Kidney (tissue), 14 donors: ENCODE measurements around the gene STX8. TPM values are rescaled to one million over a fixed set of nuclear protein-coding genes. Genes with fewer than 3 reads are reported as not detected.

ENCODE experiments used
- DNase-seq, 5 donors: peaks; one replicate each; pipeline ENCODE4 v3.0.0-alpha.2; 2013 to 2020
- FAIRE-seq: peaks from 2 replicates; lab custom pipeline; 2012; peaks lifted over from hg19 to GRCh38; lab: Jason Lieb, UNC
- H3K27ac ChIP-seq, 2 donors: one replicate each; pipeline ENCODE4 v1.7.0; 2013; ENCODE audit warnings: low read depth in 2 of 2, low read length in 2 of 2, inconsistent platforms in 1 of 2
- H3K27me3 ChIP-seq: one replicate; pipeline ENCODE4 v1.7.1; 2013; ENCODE audit warnings: low read length, inconsistent platforms; ENCODE audit not compliant: control insufficient read depth, insufficient read depth
- H3K36me3 ChIP-seq, 3 donors: one replicate each; pipeline versions ENCODE4 v1.7.0 to v1.7.1; 2013; ENCODE audit warnings: low read length in 3 of 3, control low read depth in 1 of 3, inconsistent platforms in 1 of 3; ENCODE audit not compliant: insufficient read depth in 3 of 3, control insufficient read depth in 2 of 3
- H3K4me1 ChIP-seq, 3 donors: one replicate each; pipeline versions ENCODE4 v1.7.0 to v1.7.1; 2013; ENCODE audit warnings: low read length in 3 of 3, inconsistent platforms in 1 of 3, low read depth in 1 of 3; ENCODE audit not compliant: control insufficient read depth in 2 of 3, insufficient read depth in 2 of 3
- H3K4me3 ChIP-seq, 3 donors: one replicate each; pipeline versions ENCODE4 v1.7.0 to v1.8.1; 2013; ENCODE audit warnings: low read length in 3 of 3, control low read depth in 1 of 3, inconsistent platforms in 1 of 3
- H3K9ac ChIP-seq, 3 donors: one replicate each; pipeline versions ENCODE4 v1.7.0 to v1.7.1; 2013; ENCODE audit warnings: low read length in 3 of 3, control low read depth in 1 of 3, inconsistent platforms in 1 of 3
- H3K9me3 ChIP-seq, 3 donors: one replicate each; pipeline versions ENCODE4 v1.7.0 to v1.7.1; 2013; ENCODE audit warnings: low read length in 3 of 3, control low read depth in 1 of 3, inconsistent platforms in 1 of 3; ENCODE audit not compliant: control insufficient read depth in 2 of 3, insufficient read depth in 1 of 3
- intact Hi-C: fragments of 100-400 bp; cut with DNase I; formaldehyde crosslinking; loops from one replicate; pipeline ENCODE4 v1.11.1; 2022
- polyA plus RNA-seq: library from polyadenylated mRNA; stranded (reverse); fragments of 350-450 nt; fragmentation: Illumina TruSeq; extraction: RNeasy Lipid Tissue Mini Kit (QIAGEN cat#74804); gene quantifications from one replicate; pipeline ENCODE4 v1.2.3, GENCODE V29; 2014; ENCODE audit warnings: low read depth, low replicate concordance; ENCODE audit not compliant: insufficient read depth
- total RNA-seq: library from RNA; stranded (reverse); fragmentation: NEBNext Ultra II Directional; extraction: Animal tissue kit (Norgen Biotek cat#: 25700); gene quantifications from one replicate; pipeline ENCODE4 v1.2.1, GENCODE V29; 2021
- TF ChIP-seq, protein P1 (sequence below): IDR thresholded peaks from 3 replicates; pipeline ENCODE4 v1.5.1; 2012; ENCODE audit warnings: mild to moderate bottlenecking, moderate library complexity, borderline replicate concordance; ENCODE audit not compliant: insufficient read depth; ENCODE audit errors: extremely low read depth
- donor health status: control.
- donor health status: control.
- donor health status: control.
- donor health status: control.
- donor health status: control.
- donor health status: DM: yes; HTN: yes; CAD: no.
- donor health status: Normal renal cell carcinoma (clear cell type).

STX8 gene
- total and polyA plus RNA-seq, 2 donors from 2014 or later: 67.2 to 127 TPM

- H3K9ac ChIP-seq: no peak overlapping the region
- intact Hi-C loops: no loop called here
- no peak overlapping the region for H3K4me3 ChIP-seq
- no peaks in the 10 kb centered on the region for H3K9me3 ChIP-seq
- H3K4me1 ChIP-seq: no peaks in the 10 kb centered on the region
- no peaks in the 10 kb centered on the region for H3K36me3 ChIP-seq
- H3K27ac ChIP-seq: no peak overlapping the region
- FAIRE-seq: no peak
- no peaks in the 10 kb centered on the region for H3K27me3 ChIP-seq
- TF ChIP-seq, protein P1, sequence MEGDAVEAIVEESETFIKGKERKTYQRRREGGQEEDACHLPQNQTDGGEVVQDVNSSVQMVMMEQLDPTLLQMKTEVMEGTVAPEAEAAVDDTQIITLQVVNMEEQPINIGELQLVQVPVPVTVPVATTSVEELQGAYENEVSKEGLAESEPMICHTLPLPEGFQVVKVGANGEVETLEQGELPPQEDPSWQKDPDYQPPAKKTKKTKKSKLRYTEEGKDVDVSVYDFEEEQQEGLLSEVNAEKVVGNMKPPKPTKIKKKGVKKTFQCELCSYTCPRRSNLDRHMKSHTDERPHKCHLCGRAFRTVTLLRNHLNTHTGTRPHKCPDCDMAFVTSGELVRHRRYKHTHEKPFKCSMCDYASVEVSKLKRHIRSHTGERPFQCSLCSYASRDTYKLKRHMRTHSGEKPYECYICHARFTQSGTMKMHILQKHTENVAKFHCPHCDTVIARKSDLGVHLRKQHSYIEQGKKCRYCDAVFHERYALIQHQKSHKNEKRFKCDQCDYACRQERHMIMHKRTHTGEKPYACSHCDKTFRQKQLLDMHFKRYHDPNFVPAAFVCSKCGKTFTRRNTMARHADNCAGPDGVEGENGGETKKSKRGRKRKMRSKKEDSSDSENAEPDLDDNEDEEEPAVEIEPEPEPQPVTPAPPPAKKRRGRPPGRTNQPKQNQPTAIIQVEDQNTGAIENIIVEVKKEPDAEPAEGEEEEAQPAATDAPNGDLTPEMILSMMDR: no peak
- DNase-seq: peak in 1 of 5 donors; percentile 64
These were observed 289.2 kb downstream of the STX8 start for GRCh38 chr17:9286434-9286833.

GRCh38 chr17:9285602-9286427, 289.8 kb downstream of the STX8 start:
- TF ChIP-seq, protein P1: no peak
- peak overlapping the region in 1 of 3 donors; percentile 6 for H3K4me3 ChIP-seq
- no peaks in the 10 kb centered on the region for H3K27me3 ChIP-seq
- DNase-seq (peak in 1 of 5 donors; percentile 19), FAIRE-seq (no peak)
- no peaks in the 10 kb centered on the region for H3K4me1 ChIP-seq
- no peak overlapping the region for H3K9ac ChIP-seq
- H3K36me3 ChIP-seq: no peaks in the 10 kb centered on the region
- no peaks in the 10 kb centered on the region for H3K9me3 ChIP-seq
- no peak overlapping the region for H3K27ac ChIP-seq
- intact Hi-C loops: no loop called here

DNA sequence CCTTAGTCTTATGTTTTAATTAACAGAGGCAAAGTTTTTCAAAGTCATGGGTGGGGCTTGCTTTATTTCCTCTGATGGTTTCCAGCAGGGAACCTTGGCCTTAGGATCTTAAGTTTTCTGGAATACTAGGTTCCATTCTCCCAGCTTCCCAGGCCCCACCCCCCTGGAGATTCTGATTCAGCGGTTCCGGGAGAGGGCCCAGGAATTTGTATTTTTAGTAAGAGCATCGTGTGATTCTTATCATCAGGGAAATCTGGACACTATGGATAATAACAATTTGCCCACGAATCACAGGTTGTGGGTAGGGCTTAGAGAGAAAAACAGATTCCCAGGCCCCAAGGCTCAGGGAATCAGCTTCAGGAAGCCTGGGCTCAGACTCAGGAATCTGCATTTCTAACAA, 290.7 kb downstream of the STX8 start:
- no peaks in the 10 kb centered on the region for H3K9me3 ChIP-seq
- intact Hi-C loops: no loop called here
- DNase-seq (no peak), FAIRE-seq (no peak)
- no peak overlapping the region for H3K9ac ChIP-seq
- no peaks in the 10 kb centered on the region for H3K4me1 ChIP-seq
- H3K4me3 ChIP-seq: no peak overlapping the region
- no peaks in the 10 kb centered on the region for H3K36me3 ChIP-seq
- TF ChIP-seq, protein P1: no peak
- no peaks in the 10 kb centered on the region for H3K27me3 ChIP-seq
- H3K27ac ChIP-seq: no peak overlapping the region
